ENCODE results near the gene ZBTB42. TPM values are rescaled to one million over a fixed set of nuclear protein-coding genes. Genes with fewer than 3 reads are reported as not detected.

Gene ZBTB42
- total and polyA plus RNA-seq, 2 donors (not counting 1 experiment from before 2014, with no cell fraction given) = 1.6 to 8.3 TPM

DNA sequence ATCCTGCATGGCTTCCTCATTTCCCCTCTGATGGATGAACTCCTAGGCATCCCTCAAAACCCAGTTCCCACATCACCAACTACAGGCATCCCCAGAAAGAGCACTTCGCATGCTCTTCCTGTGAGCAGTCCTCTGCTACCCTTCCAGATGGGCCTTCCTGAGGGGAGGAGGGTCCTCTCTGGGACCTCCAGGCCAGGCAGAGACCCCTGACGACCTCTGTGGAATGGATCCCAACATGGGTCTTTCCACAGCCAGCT is 7.3 kb upstream of the ZBTB42 start:
- WGBS (ENCODE audit: insufficient coverage) = 85% methylated on average over 2 of the region's 2 CpGs
- DNase-seq = no peak
- POLR2A ChIA-PET = no interaction called here
- Histone ChIP-seq H3K9me3 (ENCODE audit: control extremely low read depth in 1 of 3, control insufficient read depth in 2 of 3, insufficient read depth in 1 of 3, low read length in 2 of 3) (no peaks in the 10 kb centered on the region), H2AFZ (ENCODE audit: insufficient read depth, low read depth, low read length, poor library complexity, severe bottlenecking) (peak overlapping the region; percentile 2), H3K27ac (ENCODE audit: low read length in 2 of 2) (no peak overlapping the region), H4K20me1 (ENCODE audit: control insufficient read depth, insufficient read depth, low read length, poor library complexity, severe bottlenecking) (peaks cover 64% of the 10 kb centered on the region), H3K9ac (ENCODE audit: low read length) (no peak overlapping the region), H3K79me2 (ENCODE audit: control insufficient read depth, insufficient read depth, low read length) (peaks cover 64% of the 10 kb centered on the region), H3K4me2 (replicated peaks; ENCODE audit: low read depth, low read length, poor library complexity, severe bottlenecking) (peak overlapping the region; percentile 92), H3K4me1 (ENCODE audit: control insufficient read depth in 2 of 2, insufficient read depth in 2 of 2, low read length in 2 of 2) (peaks cover 26 to 36% of the 10 kb centered on the region in 2 donors), H3K27me3 (replicated peaks in 1 of 4; ENCODE audit: control extremely low read depth in 1 of 4, control insufficient read depth in 3 of 4, insufficient read depth in 4 of 4, low read length in 3 of 4) (no peaks in the 10 kb centered on the region), H3K4me3 (ENCODE audit: control extremely low read depth in 1 of 5, extremely low read depth in 1 of 5, insufficient read depth in 1 of 5, low read depth in 2 of 5, low read length in 4 of 5) (no peak overlapping the region), H3K36me3 (replicated peaks in 1 of 2; ENCODE audit: control extremely low read depth in 1 of 2, control insufficient read depth in 1 of 2, extremely low read depth in 1 of 2, insufficient read depth in 2 of 2, low read length in 1 of 2) (peaks cover 0 to 27% of the 10 kb centered on the region in 2 experiments)
- CTCF ChIA-PET = interaction anchor here (1.2 kb wide), 1 partner anchor 25 kb away, joined by 4 read pairs; no protein-coding TSS in a partner anchor
- no peaks in the 10 kb centered on the region for H3K9me3 Mint-ChIP-seq (ENCODE audit: insufficient read depth)
- H3K27me3 Mint-ChIP-seq = no peaks in the 10 kb centered on the region
- H3K27ac Mint-ChIP-seq = peak overlapping the region; percentile 24
- ATAC-seq (ENCODE audit: low read depth) = no peak
- peak overlapping the region; percentile 90 for H3K4me3 Mint-ChIP-seq
- peaks cover 39% of the 10 kb centered on the region for H3K4me1 Mint-ChIP-seq
- intact Hi-C loops (cut with micrococcal nuclease) = no loop called here
- TF ChIP-seq EZH2 (IDR thresholded peaks at IDR 0.05; ENCODE audit: borderline replicate concordance, insufficient read depth, low read depth, low read length, poor library complexity, severe bottlenecking) = no peak
- TF ChIP-seq, protein P1, sequence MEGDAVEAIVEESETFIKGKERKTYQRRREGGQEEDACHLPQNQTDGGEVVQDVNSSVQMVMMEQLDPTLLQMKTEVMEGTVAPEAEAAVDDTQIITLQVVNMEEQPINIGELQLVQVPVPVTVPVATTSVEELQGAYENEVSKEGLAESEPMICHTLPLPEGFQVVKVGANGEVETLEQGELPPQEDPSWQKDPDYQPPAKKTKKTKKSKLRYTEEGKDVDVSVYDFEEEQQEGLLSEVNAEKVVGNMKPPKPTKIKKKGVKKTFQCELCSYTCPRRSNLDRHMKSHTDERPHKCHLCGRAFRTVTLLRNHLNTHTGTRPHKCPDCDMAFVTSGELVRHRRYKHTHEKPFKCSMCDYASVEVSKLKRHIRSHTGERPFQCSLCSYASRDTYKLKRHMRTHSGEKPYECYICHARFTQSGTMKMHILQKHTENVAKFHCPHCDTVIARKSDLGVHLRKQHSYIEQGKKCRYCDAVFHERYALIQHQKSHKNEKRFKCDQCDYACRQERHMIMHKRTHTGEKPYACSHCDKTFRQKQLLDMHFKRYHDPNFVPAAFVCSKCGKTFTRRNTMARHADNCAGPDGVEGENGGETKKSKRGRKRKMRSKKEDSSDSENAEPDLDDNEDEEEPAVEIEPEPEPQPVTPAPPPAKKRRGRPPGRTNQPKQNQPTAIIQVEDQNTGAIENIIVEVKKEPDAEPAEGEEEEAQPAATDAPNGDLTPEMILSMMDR (IDR thresholded peaks at IDR 0.05) = no peak

DNA sequence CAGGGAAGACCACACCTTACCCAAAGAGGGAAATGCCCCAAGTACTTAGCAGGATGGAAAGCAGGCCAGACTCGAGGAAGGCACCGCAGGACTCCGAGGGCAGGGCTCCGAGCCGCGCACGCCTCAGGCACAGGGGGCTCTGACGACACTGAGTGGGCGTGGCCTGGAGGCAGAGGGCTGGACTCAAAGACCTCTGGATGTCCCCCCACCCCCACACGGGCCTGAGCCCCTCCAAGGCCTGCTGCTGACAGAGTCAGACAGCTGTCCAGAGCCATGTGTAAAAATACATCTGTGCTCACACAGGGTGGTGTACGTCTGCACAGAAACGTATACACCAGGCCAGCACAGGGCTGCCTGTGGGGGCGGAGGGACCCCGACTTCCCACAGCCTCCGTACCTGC is 6.8 kb upstream of the ZBTB42 start:
- ATAC-seq (ENCODE audit: low read depth) (no peak), DNase-seq (peak; percentile 32)
- peaks cover 43% of the 10 kb centered on the region for H3K4me1 Mint-ChIP-seq
- H3K9me3 Mint-ChIP-seq (ENCODE audit: insufficient read depth) = no peaks in the 10 kb centered on the region
- ChIA-PET POLR2A (no interaction called here), CTCF (interaction anchor here (1.2 kb wide), 1 partner anchor 26 kb away, joined by 4 read pairs; no protein-coding TSS in a partner anchor)
- WGBS (ENCODE audit: insufficient coverage) = 36% methylated on average over 15 of the region's 15 CpGs
- H3K4me3 Mint-ChIP-seq = peak overlapping the region; percentile 90
- H3K79me2 ChIP-seq (ENCODE audit: control insufficient read depth, insufficient read depth, low read length) = peaks cover 59% of the 10 kb centered on the region
- peak overlapping the region; percentile 2 for H2AFZ ChIP-seq (ENCODE audit: insufficient read depth, low read depth, low read length, poor library complexity, severe bottlenecking)
- no peak overlapping the region for H3K27ac ChIP-seq (ENCODE audit: low read length in 2 of 2)
- peaks cover 0 to 26% of the 10 kb centered on the region in 2 experiments for H3K36me3 ChIP-seq (replicated peaks in 1 of 2; ENCODE audit: control extremely low read depth in 1 of 2, control insufficient read depth in 1 of 2, extremely low read depth in 1 of 2, insufficient read depth in 2 of 2, low read length in 1 of 2)
- H3K4me3 ChIP-seq (ENCODE audit: control extremely low read depth in 1 of 5, extremely low read depth in 1 of 5, insufficient read depth in 1 of 5, low read depth in 2 of 5, low read length in 4 of 5) = peak overlapping the region in 4 of 5 experiments; percentile 47 to 64 (median 58)
- H3K4me2 ChIP-seq (replicated peaks; ENCODE audit: low read depth, low read length, poor library complexity, severe bottlenecking) = peak overlapping the region; percentile 92
- intact Hi-C loops (cut with micrococcal nuclease) = loop anchor here (2.0 kb wide), 1 partner anchor 33 kb away; no protein-coding TSS in a partner anchor
- peaks cover 26 to 36% of the 10 kb centered on the region in 2 donors for H3K4me1 ChIP-seq (ENCODE audit: control insufficient read depth in 2 of 2, insufficient read depth in 2 of 2, low read length in 2 of 2)
- H3K27me3 ChIP-seq (replicated peaks in 1 of 4; ENCODE audit: control extremely low read depth in 1 of 4, control insufficient read depth in 3 of 4, insufficient read depth in 4 of 4, low read length in 3 of 4) = no peaks in the 10 kb centered on the region
- peaks cover 59% of the 10 kb centered on the region for H4K20me1 ChIP-seq (ENCODE audit: control insufficient read depth, insufficient read depth, low read length, poor library complexity, severe bottlenecking)
- H3K27me3 Mint-ChIP-seq = no peaks in the 10 kb centered on the region
- TF ChIP-seq, protein P1 (IDR thresholded peaks at IDR 0.05) = no peak
- no peak for TF ChIP-seq EZH2 (IDR thresholded peaks at IDR 0.05; ENCODE audit: borderline replicate concordance, insufficient read depth, low read depth, low read length, poor library complexity, severe bottlenecking)
- peak overlapping the region; percentile 24 for H3K27ac Mint-ChIP-seq
- H3K9me3 ChIP-seq (ENCODE audit: control extremely low read depth in 1 of 3, control insufficient read depth in 2 of 3, insufficient read depth in 1 of 3, low read length in 2 of 3) = no peaks in the 10 kb centered on the region
- peak overlapping the region; percentile 77 for H3K9ac ChIP-seq (ENCODE audit: low read length)
